Transverse colon (tissue), 1 donor: ENCODE measurements around the gene HIP1.

Experiments
- EP300 ChIP-seq: sonication (generic); formaldehyde crosslinking; IDR thresholded peaks from one replicate; pipeline ENCODE4 v1.6.1; 2017; ENCODE audit warnings: antibody characterized with exemption, low read depth
- POLR2A ChIP-seq: fragments of 450-650 bp; IDR thresholded peaks from one replicate; pipeline ENCODE4 v1.6.1; 2016; ENCODE audit warnings: antibody characterized with exemption, mild to moderate bottlenecking, moderate library complexity

DNA sequence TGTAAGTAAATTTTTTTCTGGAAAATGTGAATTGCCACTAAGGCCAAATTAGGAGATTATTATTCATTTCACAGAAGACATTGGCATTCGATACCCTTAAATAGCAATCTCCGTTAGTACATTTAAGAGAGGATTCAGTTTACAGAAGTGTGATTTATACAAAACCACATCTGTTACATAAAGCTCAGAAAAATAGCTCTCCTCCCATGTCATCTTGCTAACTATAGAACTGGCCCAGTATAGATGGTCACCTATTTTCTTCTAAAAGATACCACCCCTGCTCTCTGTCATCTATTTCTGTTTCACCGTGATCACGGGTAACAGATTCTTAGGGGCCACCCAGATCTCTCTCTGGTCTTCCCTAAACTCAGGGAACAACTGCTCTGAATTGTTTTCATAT, 119.1 kb downstream of the HIP1 start:
- no peak for TF ChIP-seq POLR2A
- TF ChIP-seq EP300: no peak
